Stimulated activated naive CD8-positive, alpha-beta T cell treated with anti-CD3 and anti-CD28 coated beads, Interleukin-15, amount 100 ng/mL, for 72 hours (primary cell): ENCODE measurements around the gene ST3GAL4.
A peak's percentile ranks its signal among the peaks of the same experiment; 100 is the strongest.

Experiments
- ATAC-seq: fragments of 150-1000 bp; cut with Tn5 transposase; 2 replicates; pipeline ENCODE4 v1.10.0; 2021; ENCODE audit warnings: mild to moderate bottlenecking, moderate library complexity
- DNase-seq, 2 donors: peaks; one replicate each; pipeline ENCODE4 v3.0.0; 2021 to 2022
- H3K27ac Mint-ChIP-seq, 2 donors: one replicate each; pipeline ENCODE4 v1.8.0; 2022; ENCODE audit warnings: mild to moderate bottlenecking in 2 of 2, mixed read lengths in 2 of 2, moderate library complexity in 2 of 2
- H3K27me3 Mint-ChIP-seq: one replicate; pipeline ENCODE4 v1.8.0; 2022; ENCODE audit warnings: mixed read lengths
- H3K4me1 Mint-ChIP-seq: one replicate; pipeline ENCODE4 v1.8.0; 2022; ENCODE audit warnings: mild to moderate bottlenecking, mixed read lengths
- H3K4me3 Mint-ChIP-seq, 2 donors: one replicate each; pipeline ENCODE4 v1.8.0; 2022; ENCODE audit warnings: mild to moderate bottlenecking in 2 of 2, mixed read lengths in 2 of 2, moderate library complexity in 1 of 2
- H3K9me3 Mint-ChIP-seq, 2 donors: one replicate each; pipeline ENCODE4 v1.8.0; 2022; ENCODE audit warnings: mixed read lengths in 2 of 2

ST3GAL4 gene

GRCh38 chr11:126423154-126423553 is 67.7 kb downstream of the ST3GAL4 start:
- Mint-ChIP-seq H3K27ac (no peak overlapping the region), H3K9me3 (no peaks in the 10 kb centered on the region), H3K4me1 (peaks cover 10% of the 10 kb centered on the region), H3K27me3 (peaks cover 32% of the 10 kb centered on the region), H3K4me3 (no peak overlapping the region)
- no peak for ATAC-seq
- DNase-seq: no peak

- peaks cover 10% of the 10 kb centered on the region for H3K4me1 Mint-ChIP-seq
- peaks cover 26% of the 10 kb centered on the region for H3K27me3 Mint-ChIP-seq
- H3K27ac Mint-ChIP-seq: no peak overlapping the region
- peak; percentile 50 for ATAC-seq
- H3K9me3 Mint-ChIP-seq: no peaks in the 10 kb centered on the region
- H3K4me3 Mint-ChIP-seq: no peak overlapping the region
- no peak for DNase-seq
Measured at GRCh38 chr11:126423743-126424142, 68.3 kb downstream of the ST3GAL4 start.

- no peak overlapping the region for H3K27ac Mint-ChIP-seq
- no peak overlapping the region for H3K4me3 Mint-ChIP-seq
- peaks cover 21% of the 10 kb centered on the region for H3K27me3 Mint-ChIP-seq
- peaks cover 10% of the 10 kb centered on the region for H3K4me1 Mint-ChIP-seq
- no peaks in the 10 kb centered on the region for H3K9me3 Mint-ChIP-seq
- ATAC-seq (peak; percentile 14), DNase-seq (no peak)
Measured at GRCh38 chr11:126424471-126425039, 69.1 kb downstream of the ST3GAL4 start.

- Mint-ChIP-seq H3K27ac (no peak overlapping the region), H3K4me3 (no peak overlapping the region), H3K9me3 (no peaks in the 10 kb centered on the region), H3K27me3 (peaks cover 19% of the 10 kb centered on the region), H3K4me1 (no peaks in the 10 kb centered on the region)
- ATAC-seq (no peak), DNase-seq (no peak)
Measured at GRCh38 chr11:126426106-126426505, 70.6 kb downstream of the ST3GAL4 start.

GRCh38 chr11:126426820-126427749 is 71.6 kb downstream of the ST3GAL4 start:
- Mint-ChIP-seq H3K27ac (no peak overlapping the region), H3K4me1 (no peaks in the 10 kb centered on the region), H3K27me3 (peaks cover 9% of the 10 kb centered on the region), H3K9me3 (no peaks in the 10 kb centered on the region), H3K4me3 (no peak overlapping the region)
- ATAC-seq (no peak), DNase-seq (no peak)

- DNase-seq: no peak
- no peak overlapping the region for H3K4me3 Mint-ChIP-seq
- no peak for ATAC-seq
- no peak overlapping the region for H3K27ac Mint-ChIP-seq
- H3K27me3 Mint-ChIP-seq: no peaks in the 10 kb centered on the region
- no peaks in the 10 kb centered on the region for H3K4me1 Mint-ChIP-seq
- H3K9me3 Mint-ChIP-seq: no peaks in the 10 kb centered on the region
Measured at GRCh38 chr11:126430581-126431335, 75.3 kb downstream of the ST3GAL4 start.

GRCh38 chr11:126431401-126432064 is 76.0 kb downstream of the ST3GAL4 start:
- no peak for ATAC-seq
- Mint-ChIP-seq H3K4me1 (no peaks in the 10 kb centered on the region), H3K4me3 (no peak overlapping the region), H3K9me3 (no peaks in the 10 kb centered on the region), H3K27ac (no peak overlapping the region), H3K27me3 (no peaks in the 10 kb centered on the region)
- DNase-seq: no peak

GRCh38 chr11:126432065-126432461 is 76.6 kb downstream of the ST3GAL4 start:
- DNase-seq (no peak), ATAC-seq (no peak)
- H3K27me3 Mint-ChIP-seq: no peaks in the 10 kb centered on the region
- no peaks in the 10 kb centered on the region for H3K4me1 Mint-ChIP-seq
- no peaks in the 10 kb centered on the region for H3K9me3 Mint-ChIP-seq
- no peak overlapping the region for H3K27ac Mint-ChIP-seq
- no peak overlapping the region for H3K4me3 Mint-ChIP-seq

- H3K4me1 Mint-ChIP-seq: no peaks in the 10 kb centered on the region
- H3K4me3 Mint-ChIP-seq: no peak overlapping the region
- H3K9me3 Mint-ChIP-seq: no peaks in the 10 kb centered on the region
- H3K27me3 Mint-ChIP-seq: no peaks in the 10 kb centered on the region
- ATAC-seq (no peak), DNase-seq (no peak)
- no peak overlapping the region for H3K27ac Mint-ChIP-seq
Measured at GRCh38 chr11:126432525-126432924, 77.0 kb downstream of the ST3GAL4 start.

GRCh38 chr11:126433244-126433846 is 77.9 kb downstream of the ST3GAL4 start:
- Mint-ChIP-seq H3K4me3 (no peak overlapping the region), H3K27me3 (no peaks in the 10 kb centered on the region), H3K27ac (no peak overlapping the region), H3K4me1 (no peaks in the 10 kb centered on the region), H3K9me3 (no peaks in the 10 kb centered on the region)
- no peak for ATAC-seq
- no peak for DNase-seq

- peak overlapping the region; percentile 64 to 74 for H3K27ac Mint-ChIP-seq
- peak; percentile 26 for ATAC-seq
Measured at GRCh38 chr11:126433989-126434949, 78.8 kb downstream of the ST3GAL4 start.

GRCh38 chr11:126434950-126435335 is 79.5 kb downstream of the ST3GAL4 start:
- DNase-seq (no peak), ATAC-seq (no peak)
- H3K9me3 Mint-ChIP-seq: no peaks in the 10 kb centered on the region
- no peaks in the 10 kb centered on the region for H3K4me1 Mint-ChIP-seq
- H3K27me3 Mint-ChIP-seq: no peaks in the 10 kb centered on the region
- H3K4me3 Mint-ChIP-seq: no peak overlapping the region
- H3K27ac Mint-ChIP-seq: peak overlapping the region; percentile 57 to 74

More at GRCh38 chr11:126433989-126434949, 78.8 kb downstream of the ST3GAL4 start:
- Mint-ChIP-seq H3K4me3 (no peak overlapping the region), H3K27me3 (no peaks in the 10 kb centered on the region), H3K9me3 (no peaks in the 10 kb centered on the region), H3K4me1 (no peaks in the 10 kb centered on the region)
- DNase-seq: no peak

GRCh38 chr11:126436209-126436755 is 80.8 kb downstream of the ST3GAL4 start:
- no peak overlapping the region for H3K27ac Mint-ChIP-seq
- no peak for ATAC-seq
- DNase-seq: no peak
- peaks cover 4% of the 10 kb centered on the region for H3K27me3 Mint-ChIP-seq
- peaks cover 8% of the 10 kb centered on the region for H3K4me1 Mint-ChIP-seq
- no peaks in the 10 kb centered on the region for H3K9me3 Mint-ChIP-seq
- no peak overlapping the region for H3K4me3 Mint-ChIP-seq

GRCh38 chr11:126437731-126438130 is 82.2 kb downstream of the ST3GAL4 start:
- no peak for ATAC-seq
- Mint-ChIP-seq H3K4me1 (peaks cover 8% of the 10 kb centered on the region), H3K27ac (no peak overlapping the region)

More at GRCh38 chr11:126437731-126438130, 82.2 kb downstream of the ST3GAL4 start:
- Mint-ChIP-seq H3K9me3 (no peaks in the 10 kb centered on the region), H3K27me3 (peaks cover 9% of the 10 kb centered on the region), H3K4me3 (no peak overlapping the region)
- no peak for DNase-seq
